GM18873 (cell line): ENCODE results near the gene EML1.
"Not testable (repeated sequence)": the region's sequence is repeated elsewhere in the genome, so short reads cannot be mapped to it uniquely, and the experiment has no call there.

ENCODE experiments used
- ATAC-seq: cut with Tn5 transposase; IDR thresholded peaks from one replicate; pipeline ENCODE4 v1.9.1; 2021; ENCODE audit warnings: mild to moderate bottlenecking, moderate library complexity, moderate number of reproducible peaks; ENCODE audit not compliant: unreplicated experiment, low FRiP score

Gene EML1

DNA sequence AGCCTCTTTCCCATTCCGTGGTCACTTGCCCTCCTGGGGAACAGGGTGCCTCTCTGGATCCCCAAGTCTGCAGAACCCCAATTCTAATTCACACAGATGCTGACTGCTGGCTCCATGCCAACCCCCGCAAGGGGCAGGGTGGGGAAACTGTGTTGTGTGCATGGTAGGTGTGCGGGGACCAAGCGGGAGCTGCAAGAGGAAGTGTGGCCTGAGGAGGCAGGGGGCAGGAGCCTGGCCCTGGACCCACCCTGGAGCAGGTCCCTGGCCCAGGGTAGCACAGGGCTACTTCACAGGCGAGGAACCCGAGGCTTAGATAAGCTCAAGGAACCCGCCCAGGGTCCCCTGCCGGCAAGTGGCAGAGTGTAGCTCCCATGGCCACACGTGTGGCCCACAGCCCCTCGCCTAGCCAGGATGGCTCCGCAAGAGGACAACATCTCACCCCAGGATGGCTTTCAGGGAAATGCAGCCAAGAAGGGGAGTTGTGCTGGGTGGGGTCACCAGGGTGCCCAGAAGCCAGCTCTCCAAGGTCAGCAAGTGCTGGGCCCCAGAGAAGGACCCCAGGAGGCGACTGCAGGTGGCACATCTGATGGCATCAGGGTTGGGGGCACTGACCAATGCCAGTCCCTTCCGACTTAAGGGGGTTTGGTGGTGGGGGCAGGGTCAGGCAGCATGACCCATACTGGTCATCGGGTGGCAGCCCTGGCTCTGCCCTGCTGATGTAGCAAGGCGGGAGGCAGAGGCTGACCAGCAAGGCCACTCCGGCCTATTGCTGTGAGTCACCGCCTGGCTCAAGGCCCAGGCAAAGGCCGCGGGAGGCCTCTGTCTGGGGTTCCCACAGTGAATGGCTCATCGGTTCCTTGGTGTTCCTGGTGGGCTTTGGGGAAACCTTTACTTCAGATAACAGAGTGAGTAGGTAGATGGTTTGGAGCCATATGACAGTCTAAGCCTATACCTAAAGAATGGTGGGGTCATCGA, 37.3 kb upstream of the EML1 start:
- no peak for ATAC-seq

DNA sequence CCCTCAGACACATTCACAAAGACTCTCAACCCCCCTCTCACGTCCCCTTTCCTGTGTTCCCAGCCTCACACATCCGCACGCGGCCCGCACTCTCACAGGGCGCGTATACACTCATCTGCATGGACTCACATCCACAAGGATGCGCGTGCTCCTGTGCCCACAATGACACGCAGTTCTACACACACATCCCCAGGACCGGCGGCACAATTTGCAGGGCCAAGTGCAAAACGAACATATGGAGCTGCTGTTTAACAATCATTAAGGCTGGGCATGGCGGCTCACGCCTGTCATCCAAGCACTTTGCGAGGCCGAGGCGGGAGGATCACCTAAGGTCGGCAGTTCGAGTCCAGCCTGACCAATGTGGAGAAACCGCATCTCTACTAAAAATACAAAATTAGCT, 36.4 kb upstream of the EML1 start:
- ATAC-seq: no peak

DNA sequence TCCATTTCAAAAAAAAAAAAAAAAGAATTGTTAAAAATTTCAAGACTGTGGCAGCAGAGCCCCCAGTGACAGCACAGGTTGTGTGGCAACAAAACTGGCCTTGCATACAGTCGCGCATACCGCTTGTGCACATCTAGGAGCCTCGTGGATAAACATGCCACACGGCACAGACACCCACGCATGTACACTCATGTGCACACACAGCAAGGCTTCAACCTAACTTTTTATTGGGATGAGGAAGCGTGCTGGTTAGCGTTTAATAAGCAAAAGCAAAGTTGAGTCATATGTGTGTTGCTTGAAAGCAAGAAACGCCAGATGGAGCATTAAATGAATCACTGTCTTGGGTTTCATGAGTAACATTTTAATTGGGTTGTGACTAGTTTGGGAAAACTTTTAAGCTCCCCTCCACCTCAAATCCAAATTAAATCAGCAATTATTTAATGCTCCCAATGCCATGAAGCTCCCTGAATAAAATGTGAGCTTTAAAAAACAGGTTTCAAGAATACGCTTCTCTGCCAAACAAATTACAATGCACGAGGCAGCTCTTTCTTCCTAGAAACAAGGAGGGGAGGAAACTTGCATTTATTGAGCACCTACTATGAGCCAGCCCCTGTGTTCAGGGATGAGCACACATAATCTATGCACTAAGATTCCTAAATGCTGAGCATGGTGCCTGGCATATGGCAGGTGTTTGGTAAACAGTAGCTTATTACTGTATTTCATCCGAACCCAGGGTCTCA, 35.7 kb upstream of the EML1 start:
- ATAC-seq: no peak

DNA sequence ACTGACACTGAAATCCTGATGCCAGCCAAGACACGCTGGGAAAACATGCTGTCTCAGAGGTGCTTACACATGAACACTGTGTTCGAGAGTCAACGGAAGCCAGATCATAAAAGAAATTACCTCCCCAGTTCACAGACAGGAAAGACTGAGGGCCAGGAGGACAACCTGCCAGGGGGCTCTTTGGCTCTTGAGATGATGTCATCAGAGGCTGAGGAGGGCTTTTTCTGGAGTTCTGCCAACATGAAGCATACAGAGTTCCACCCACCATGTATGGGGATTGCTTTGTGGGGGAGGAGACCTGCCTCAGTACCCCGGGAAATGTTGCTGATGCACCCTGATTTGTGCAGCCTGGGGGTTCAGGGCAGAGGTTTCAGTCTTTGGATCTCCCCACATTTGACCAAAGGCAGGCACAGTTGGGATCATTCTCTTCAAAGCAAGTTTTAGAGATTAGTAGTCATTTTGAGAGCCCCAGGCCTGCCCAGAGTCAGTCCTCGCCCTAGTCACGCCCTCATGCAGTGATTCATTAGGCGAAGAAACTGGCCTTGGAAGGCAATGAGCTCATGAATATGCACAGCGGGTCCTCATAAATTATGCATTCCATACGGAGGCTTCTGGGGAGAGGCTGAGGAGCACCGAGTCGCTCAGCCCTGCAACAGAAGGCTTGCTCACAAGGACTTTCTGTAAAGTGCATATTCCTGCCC, 34.9 kb upstream of the EML1 start:
- ATAC-seq: no peak

DNA sequence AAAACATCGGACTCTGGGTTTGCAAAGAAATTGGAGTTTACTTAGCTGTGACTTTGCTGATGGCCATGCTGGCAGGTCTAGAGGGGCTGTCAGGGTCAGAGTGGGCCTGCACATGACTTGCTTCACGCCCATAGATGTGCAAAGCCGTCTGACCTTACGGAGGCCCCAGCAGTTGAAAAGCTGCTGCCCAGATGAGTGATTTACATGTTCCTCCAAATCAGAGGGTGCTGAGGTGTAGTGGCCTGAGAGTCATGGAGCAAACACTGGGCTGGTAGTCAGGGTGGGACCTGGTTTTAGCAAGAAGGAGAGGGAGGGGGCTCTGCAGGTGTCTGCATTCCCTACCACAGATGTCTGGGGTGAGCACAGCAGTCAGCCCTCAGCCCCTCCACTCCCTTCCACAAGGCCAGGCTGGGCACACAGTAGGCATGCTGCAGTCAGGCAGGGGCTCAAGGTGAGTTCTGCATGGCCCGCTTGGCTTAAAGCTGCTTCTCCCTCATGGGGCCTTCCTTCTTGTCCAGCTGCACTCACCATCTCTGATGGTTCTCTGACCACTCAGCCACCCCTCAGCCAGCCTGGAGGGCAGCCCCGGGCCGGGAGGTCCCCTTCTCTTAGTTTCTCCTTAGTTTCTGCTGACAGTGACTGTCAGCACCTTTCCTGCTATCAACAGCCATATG, 34.2 kb upstream of the EML1 start:
- ATAC-seq: no peak

DNA sequence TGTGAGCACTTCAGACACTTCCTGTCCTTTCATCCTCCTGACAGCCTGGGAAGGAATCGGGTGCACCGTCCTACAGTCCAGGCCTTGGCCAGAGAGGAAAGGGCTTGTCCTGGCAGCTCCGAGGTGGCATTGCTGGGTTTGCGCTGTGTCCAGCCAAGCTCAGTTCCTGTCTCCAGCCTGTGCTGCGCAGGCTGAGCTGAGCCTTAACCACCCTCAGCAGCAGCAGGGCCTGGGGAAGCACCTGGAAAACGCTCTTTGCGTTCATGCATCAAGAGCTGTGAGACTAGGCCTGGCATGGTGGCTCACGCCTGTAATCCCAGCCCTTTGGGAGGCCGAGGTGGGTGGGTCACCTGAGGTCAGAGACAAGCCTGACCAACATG, 33.7 kb upstream of the EML1 start:
- ATAC-seq: no peak

DNA sequence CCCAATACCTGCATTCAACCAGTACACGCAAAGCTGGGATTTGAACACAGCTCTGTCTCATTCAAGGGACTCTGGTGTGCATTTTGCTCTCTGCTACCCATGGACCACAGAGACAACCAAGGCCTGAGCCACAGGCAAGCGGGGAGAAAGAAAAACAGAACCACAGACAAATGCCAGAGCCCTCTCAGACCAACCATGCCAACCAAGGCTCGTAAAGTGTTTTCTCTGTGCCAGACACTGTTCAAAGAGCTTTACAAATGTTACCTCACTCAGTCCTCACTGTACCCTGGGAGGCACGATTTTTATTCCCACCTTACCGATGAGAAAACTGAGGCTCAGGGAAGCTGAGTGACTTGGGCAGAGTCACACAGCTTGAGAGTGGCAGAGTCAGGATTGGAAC, 32.4 kb upstream of the EML1 start:
- no peak for ATAC-seq

DNA sequence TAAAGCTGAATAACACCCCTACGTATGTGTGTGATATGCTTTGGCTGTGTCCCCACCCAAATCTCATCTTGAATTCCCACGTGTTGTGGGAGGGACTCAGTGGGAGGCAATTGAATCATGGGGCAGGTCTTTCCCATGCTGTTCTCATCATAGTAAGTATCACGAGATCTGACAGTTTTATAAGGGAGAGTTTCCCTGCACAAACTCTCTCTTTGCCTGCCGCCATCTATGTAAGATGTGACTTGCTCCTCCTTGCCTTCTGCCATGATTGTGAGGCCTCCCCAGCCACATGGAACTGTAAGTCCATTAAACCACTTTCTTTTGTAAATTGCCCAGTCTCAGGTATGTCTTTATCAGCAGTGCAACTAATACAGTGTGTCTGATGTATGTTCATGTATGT, 30.3 kb upstream of the EML1 start:
- ATAC-seq: not testable (repeated sequence)

DNA sequence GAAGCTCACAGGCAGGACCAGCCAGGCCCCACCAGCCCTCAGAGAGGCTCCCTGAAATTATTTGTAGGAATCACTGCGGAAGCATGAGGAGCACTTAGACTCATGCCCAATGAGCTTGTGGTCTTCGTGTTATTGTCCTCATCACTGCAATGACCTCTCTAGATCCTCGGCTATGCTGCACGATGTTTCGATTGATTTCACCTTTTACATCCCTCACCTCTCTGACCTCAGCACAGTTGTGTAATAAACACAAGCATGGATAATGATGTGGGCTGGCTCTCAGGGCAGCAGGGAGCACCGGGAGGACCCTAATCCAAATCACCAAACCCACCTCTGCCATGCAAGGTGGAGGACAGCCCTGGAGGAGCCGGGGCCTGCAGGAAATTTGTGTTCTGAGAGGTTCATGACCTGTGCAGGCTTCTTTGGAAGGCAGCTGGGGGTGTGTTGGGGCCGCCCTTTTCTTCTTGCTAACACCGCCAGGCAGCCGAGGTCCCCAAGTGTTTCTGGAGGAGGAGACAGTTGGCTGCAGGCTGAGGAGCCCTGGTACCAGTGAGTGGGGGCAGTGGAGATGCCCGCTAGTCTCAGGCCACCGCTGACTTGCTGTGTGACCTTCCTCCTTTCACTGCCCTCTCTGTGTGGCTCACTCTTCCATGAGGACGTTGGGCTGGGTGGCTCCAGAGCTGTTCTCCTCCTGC, 29.5 kb upstream of the EML1 start:
- no peak for ATAC-seq

DNA sequence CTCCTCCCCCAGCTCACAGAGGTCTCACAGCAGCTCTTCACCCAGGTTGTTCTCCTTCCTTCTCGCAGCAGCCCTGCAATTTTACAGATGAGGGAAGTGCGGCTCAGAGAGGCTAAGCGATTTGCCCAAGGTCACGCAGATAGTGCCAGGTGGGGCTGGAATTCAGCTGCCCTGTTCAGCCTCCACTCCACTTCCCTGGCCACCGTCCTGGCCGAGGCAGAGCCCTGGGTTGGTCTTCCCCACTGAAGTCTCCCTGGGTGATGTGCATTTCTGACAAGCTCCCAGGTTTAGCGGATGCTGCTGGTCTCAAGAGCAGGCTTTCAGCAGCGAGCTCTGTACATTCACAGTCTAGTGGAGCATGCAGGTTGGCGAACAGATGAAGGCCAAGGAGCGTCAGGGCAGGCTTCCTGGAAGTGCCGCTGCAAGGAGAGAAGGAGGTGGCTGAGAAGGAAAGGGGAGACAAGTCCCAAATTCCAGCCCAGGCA, 28.9 kb upstream of the EML1 start:
- ATAC-seq: no peak

DNA sequence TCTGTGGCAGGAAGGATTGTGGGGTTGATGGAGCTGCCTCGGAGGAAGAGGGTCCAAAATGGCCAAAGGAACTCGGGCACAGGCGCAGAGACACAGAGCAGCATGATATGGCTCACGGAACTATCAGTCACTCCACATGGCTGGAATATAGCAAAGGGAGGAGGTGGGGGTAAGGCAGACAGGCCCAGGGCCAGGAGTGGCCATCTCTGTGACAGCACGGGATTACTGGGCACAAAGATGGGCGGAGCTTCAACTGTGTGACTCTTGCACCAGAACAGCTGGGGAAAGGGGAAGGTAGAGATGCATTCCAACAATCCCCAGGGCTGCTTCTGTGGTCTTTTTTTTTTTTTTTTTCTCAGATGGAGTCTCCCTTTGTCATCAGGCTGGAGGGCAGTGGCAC, 24.8 kb upstream of the EML1 start:
- ATAC-seq: no peak

DNA sequence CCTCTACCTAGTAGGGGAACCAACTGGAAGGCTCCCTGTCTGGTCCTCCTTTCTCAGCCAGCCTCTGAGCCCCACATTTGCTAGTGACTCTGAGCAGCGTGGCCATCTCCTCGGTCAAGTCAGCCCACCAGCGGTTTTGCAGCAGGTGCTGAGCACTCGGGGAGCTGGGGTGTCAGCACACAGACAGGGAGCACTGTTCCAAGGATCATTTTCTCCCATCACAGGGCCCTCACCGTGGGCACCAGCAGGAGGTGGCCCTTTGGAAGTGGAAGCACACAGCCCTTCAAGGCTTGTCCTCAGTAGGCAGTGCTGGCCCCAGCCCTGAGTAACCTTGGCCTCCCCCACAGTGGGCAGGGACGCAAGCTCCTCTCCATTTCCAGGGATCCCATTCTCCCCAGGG, 24.1 kb upstream of the EML1 start:
- ATAC-seq: no peak

DNA sequence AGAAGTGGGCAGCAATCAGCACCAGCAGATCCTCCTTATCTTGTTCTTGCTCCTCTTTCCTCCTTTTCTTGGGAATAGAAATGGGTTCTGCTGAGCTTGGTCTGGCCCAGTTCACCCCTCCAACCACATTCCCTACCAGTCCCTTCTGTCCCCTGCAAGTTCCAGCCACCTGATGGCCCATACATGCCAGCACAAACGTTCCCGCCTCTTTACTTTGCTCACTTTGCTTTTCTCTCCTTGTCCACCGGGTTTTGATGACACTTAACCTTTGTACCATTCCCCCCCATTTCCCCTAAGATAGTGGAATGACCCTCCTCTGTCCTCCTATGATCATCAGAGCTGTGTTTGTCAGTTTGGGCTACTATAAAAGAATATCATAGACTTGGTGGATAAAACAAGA, 23.4 kb upstream of the EML1 start:
- no peak for ATAC-seq

DNA sequence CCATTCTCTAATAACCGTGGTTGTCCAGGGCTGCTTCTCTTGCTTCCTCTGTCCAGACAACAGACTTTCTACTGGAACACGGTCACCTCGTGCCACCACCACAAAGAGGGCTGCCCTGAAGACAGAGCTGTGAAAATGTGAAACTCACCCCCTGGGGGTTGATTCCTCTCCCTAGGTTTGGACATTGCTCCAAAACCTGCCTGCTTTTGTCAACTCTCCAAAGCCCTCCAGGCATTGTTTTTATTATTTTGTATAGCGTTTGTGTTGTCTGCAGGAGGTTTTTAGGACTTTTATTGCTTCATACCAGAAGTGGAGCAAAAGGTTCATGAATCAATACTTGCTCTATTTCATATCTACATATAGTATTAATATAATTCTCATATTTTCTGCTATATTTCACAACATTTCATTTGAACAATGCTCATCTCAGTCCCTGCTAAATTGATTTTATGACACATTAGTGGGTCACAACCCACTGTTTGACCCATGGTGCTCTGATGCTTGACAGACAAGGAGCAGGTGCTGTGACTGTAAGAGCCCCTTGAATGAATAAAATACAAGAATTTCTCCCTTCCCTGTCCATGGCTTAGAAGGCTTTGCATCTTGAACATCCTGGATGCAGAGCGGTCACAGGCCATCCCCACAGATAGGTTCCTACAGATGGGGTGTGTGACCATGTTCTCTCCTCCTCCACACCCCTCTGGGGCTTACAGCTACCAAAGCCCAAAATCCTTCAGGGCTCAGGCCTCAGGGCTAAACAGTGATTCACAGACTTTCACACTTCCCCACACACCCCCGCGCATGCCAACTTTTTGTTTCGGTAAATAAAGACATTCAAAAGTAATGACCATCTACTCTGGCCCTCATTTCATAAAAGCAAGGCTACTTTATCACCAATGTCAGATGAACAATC, 20.6 kb upstream of the EML1 start:
- ATAC-seq: no peak

DNA sequence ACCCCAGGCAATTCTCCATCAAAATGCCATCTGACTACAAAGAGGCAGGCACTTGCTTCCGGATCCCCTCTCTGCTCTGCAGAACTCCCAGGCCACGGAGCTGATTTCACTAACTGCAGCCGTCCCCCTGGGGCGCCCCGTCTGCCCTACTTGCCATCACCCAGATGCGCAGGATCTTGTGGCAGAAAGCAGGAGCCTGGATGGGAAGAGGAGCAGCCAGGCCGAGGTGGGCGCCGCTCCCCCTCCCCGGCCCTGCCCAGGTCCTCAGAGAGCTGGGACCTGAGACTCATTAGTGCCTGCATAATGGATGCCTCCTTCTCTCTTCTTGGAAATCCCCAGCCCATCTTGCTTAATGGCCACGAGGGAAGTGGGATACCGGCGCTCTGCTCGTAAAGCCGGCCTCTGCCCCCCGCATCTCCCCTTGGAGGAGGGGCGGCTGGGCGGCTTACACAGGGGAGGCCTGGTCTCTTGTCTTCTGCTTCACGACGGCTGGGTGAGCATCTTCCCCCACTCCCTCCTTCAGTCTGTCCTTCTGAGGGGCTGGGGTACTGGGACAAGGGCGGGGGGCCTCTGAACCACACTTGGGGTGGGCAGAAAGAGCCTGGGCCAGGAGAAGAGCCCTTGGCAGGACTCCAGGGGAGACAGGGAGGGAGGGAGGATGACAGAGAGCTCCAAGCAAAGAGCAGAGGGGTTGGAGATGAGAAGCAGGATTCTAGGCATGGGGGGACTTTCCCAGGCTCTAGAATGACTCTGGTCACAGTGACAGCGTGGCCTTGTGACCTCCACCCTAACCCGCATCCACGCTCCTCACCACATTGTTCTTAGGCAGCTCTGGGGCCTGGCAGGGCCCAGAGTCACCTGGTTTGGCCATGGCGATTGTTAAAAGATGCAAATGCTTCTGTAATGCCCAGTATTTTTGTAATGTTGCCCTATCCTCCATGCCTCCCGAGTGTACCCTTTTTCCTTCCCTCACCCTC, 19.4 kb upstream of the EML1 start:
- no peak for ATAC-seq

DNA sequence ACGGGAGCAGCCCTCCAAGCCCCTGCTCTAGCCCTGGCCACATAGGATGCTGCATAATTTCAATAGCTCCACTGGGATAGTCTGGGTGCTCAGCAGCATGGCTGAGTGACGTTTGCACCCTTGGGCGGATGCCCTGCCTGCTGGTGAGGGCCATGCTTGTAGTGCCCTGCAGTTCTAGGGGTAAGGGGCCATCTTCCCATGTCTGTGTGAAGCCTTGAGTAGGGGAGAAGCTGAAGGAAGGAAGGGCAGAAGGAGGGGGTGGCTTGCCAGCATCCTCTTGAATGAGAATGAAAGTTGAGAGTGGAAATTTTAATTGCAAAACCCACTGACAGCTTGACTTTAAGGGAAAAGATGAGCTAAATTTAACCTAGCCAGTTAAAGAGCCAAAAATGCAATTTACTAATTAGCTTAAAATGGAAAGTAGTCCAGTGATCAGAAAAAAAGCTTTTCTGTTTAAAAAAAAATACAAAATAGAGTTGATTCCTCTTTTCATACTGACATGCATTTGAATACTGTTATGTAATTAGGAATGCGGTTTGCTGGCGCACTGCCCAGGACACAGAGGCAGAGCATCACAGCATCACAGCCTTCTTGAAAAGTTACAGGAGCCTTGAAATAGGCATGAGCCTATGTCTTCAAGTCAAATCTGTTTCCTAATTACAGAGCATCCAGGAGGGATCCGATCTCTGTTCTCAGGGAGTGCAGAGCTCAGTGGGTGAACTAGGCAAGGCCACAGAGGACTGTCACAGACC, 18.5 kb upstream of the EML1 start:
- ATAC-seq: no peak

DNA sequence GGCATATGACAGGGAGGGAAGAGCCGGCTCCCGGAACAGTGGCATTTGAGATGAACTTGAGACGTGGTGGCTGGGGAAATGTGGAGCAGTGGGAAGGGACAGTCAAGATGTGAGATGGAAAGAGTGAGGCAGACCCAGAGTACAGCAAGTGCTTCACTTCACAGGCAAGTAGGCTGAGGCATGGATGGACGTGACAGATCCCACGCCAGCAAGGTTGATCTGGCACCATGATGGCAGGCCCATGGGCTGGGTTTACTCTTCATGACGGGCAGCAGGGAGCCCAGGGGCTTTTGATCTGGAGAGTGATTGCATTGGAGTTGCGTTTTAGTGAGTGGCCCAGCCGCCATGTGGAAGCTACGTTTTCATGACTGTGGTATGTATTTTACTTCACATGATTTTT, 17.9 kb upstream of the EML1 start:
- ATAC-seq: no peak
